Hematopoietic multipotent progenitor cell treated with erythropoietin and hydrocortisone succinate and interleukin-3 and kit ligand, for 15 days (in vitro differentiated cells): ENCODE data around the gene ANKRD65.
"Not testable (repeated sequence)": the region's sequence is repeated elsewhere in the genome, so short reads cannot be mapped to it uniquely, and the experiment has no call there.

Experiments
- DNase-seq: peaks from one replicate; pipeline ENCODE4 v3.0.0-alpha.2; 2015; ENCODE audit warnings: low spot score

Gene ANKRD65

DNA sequence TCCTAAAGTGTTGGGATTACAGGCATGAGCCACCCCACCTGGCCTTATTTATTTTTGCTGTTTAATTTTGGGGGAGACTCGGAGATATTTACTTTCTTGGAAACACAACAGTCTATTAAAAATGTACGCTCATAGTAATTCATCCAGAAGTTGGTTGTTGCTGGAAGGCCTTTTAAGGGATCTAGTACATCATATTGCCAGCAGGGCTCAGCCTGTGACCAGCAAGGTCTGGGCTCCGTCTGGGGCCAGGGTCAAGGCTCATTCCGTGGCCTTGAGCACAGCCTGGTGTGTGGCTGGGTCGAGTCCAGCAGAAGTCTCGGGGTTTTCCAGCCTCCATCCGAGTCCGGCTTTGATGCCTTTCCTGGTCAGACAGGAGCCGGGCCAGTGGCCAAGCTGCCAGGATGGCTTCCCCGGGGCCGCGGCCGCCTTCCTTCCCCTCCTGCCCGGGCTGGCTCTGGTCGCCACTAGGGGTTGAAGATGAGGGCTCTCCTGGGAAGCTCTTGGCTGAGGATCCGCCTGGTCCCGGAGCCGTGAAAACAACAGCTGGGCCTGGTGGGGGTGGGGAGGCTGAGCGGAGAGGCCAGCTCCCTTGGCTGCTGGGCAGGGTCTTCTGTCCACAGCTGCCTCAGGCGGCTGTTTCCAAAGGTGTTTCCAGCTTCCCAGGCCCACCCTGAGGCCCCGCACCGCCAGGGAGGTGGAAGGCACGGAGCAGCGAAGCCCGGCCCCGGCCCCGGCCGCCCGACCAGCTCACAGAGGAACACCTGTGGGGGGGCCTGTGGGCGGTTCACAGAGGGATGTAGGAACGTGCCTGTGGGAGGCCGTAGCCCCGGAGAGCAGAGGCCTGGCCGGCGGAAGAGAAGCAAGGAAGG lies 9.3 kb upstream of the ANKRD65 start:
- no peak for DNase-seq

DNA sequence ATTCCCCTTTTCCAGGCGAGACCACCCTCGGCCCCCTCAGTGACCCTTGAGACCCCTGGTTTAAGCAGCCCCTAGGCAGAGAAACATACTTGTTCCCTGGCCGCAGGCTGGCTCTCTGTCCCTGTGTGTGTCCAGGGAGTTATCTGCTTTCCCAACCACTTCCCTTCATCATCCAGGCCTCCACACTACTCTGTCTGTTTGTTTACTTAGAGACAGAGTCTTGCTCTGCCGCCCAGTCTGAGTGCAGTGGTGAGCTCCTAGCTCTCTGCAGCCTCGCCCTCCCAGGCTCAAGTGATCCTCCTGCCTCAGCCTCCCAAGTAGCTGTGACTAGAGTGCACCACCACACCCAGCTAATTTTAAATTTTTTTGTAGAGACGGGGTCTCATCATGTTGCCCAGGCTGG lies 8.6 kb upstream of the ANKRD65 start:
- no peak for DNase-seq

DNA sequence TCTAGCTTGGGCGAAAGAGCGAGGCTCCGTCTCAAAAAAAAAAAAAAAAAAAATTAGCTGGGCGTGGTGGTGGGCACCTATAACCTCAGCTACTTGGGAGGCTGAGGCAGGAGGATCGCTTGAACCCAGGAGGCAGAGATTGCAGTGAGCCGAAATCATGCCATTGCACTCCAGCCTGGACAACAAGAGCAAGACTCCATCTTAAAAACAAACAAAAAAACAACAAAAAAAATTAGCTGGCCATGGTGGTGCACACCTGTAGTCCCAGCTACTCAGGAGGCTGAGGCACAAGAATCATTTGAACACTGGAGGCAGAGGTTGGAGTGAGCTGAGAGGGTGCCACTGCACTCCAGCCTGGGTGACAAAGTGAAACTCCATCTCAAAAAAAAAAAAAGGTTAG lies 7.9 kb upstream of the ANKRD65 start:
- DNase-seq: not testable (repeated sequence)

DNA sequence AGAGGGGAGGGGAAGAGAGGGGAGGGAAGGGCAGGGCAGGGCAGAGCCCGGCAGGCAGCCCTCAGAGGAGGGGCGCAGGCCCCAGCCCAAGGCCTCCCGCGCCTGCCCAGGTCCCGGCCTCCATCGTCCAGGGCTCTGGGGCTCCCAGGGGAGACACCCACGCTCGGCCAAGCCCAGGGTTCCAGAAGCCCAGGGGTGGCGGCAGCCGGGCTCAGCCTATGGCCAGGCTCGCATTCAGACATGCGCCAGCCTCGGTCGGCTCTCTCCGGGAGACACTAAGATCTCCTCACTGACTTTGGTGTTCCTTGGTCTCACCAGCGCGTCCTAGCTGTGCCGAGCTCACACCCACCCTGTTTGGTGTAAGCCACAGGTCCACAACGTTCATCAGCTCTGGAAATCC lies 7.1 kb upstream of the ANKRD65 start:
- DNase-seq: no peak

DNA sequence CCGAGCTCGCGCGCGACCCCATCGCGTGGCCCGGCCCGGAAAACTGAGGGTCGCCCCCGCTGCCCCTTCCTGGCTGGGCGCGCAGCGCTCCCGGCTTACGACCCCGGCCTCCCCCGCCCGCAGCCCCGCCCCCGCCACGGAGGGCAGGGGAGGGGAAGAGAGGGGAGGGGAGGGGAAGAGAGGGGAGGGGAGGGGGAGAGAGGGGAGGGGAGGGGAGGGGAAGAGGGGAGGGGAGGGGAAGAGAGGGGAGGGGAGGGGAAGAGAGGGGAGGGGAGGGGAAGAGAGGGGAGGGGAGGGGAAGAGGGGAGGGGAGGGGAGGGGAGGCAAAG lies 6.7 kb upstream of the ANKRD65 start:
- DNase-seq: no peak

DNA sequence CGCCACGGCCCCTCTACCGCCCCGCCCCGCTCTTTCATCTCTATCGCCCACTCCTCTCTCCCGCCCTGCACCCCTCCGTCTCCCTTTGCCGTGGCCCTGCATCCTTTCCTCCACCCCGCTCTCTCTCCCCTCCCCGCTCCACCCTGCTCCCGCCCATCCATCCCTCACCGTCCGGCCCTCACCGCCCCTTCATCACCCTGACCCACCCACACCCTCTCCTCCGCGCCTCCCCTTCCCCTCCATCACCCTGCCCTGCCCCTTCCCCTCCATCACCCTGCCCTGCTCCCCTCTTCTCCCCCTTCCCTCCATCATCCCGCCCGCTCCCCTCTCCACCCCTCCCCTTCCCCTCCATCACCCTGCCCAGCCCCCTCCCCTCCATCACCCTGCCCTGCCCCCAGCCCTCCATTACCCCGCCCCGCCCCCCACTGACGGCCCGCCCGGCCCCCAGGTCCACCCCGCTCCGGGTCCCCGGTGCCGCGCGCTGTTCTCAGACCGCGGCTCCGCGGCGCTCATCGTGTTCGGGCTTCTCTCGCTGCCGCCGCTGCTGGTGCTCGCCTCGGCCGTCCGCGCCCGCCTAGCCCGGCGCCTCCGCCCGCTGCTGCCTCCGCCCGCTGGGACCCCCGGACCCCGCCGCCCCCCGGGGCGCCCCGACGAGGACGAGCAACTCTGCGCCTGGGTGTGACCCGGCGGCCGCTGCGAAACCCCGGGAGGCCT lies 6.2 kb upstream of the ANKRD65 start:
- no peak for DNase-seq

DNA sequence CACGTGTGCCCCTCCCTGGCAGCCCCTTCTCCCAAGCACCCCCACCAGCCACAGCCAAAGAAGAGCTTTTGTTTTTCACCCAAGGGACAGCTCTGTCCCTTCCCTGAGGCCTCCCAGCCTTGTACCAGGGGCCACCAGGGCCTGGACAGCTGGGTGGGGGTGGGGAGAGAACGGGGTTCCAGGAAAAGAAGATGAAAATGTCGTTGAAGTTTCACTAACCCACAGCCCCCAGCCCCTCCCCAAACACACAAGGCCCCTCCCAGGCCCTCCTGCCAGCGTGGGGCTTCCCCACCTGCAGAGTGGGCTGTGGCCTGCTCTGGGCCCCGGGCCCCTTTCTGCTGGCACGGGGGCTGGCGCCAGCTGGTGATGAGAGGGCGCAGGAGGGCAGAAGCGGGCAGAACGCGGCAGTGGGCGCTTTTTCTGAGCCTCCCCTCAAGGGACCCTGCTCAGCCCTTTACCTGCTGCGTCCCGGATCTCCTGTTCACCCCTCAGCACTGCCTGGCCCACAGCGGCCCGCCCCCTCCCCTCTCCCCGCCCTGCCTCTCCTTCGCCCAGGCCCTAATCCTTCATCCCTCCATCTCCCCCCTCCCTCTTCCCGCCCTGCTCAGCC lies 5.5 kb upstream of the ANKRD65 start:
- no peak for DNase-seq

DNA sequence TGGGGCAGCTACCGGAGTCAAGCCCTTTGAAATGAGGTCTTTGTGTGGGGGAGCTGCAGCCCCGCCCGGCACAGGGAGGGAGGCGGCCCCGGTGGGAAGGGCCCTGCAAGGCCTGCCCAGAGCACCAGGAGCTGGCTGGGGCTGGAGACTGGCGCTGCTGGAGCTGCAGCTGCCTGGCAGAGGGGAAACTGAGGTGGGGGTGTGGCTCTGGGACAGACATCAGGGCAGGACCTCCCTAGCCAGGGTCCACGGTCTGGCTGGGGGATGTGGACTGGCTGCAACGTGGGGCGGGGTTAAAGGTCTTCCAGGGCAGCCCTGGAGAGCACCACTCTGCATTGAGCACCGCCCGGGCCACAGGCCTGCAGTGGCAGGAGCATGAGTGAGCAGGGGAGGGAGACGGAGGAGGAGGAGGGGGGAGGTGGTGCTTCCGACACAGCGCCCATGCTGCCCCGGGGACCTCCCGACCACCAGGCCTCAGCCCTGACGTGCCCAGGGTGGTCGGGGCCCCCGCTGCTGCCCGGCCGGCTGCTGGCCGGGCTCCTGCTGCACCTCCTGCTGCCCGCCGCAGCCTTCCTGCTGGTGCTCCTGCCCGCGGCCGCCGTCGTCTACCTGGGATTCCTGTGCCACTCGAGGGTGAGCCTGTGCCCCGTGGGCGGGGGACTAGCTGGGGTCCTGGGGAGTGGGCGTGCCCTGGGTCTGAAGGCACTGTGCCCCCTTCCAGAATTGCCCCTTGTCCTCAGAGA lies 4.8 kb upstream of the ANKRD65 start:
- DNase-seq: no peak

DNA sequence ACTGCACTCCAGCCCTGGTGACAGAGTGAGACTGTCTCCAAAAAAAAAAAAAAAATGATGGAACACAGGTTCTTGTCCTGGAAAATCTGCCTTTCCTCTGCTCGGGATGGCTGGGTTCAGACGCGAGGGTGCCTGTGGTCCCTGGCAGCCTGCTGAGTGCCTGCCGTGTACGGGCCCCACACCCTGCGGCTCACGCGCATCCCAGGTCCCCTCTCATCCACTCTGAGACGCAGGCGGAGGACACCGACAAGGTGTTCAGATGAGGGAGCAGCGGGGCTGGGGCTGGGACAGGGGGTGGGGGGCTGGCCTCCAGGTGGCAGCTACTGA lies 4.3 kb upstream of the ANKRD65 start:
- no peak for DNase-seq

DNA sequence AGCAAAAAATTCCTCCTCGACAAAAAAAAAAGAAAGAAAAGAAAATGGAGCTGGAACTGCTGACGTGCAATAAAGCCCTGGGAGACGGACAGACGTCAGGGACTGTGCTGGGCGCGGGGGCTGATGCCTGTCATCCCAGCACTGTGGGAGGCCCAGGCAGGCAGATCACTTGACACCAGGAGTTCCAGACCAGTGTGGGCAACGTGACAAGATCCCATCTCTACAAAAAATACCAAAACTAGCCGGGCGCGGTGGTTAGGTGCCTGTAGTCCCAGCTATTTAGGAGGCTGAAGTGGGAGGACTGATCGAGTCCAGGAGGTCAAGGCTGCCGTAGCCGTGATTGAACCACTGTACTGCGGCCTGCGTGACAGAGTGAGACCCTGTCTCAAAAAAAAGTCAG lies 3.6 kb upstream of the ANKRD65 start:
- no peak for DNase-seq

DNA sequence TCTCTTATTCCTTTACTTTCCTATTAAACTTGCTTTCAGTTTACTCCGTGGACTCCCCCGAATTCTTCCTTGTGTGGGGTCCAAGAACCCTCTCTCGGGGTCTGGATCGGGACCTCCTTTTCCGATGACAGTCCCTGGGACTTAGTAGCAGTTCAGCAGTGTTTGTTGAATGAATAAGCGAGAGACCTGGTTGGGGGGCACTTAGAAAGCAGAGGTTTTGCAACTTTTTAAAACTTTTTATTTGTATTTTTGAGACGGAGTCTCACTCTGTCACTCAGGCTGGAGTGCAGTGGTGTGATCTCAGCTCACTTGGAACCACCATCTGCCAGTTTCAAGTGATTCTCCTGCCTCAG lies 2.1 kb upstream of the ANKRD65 start:
- no peak for DNase-seq

DNA sequence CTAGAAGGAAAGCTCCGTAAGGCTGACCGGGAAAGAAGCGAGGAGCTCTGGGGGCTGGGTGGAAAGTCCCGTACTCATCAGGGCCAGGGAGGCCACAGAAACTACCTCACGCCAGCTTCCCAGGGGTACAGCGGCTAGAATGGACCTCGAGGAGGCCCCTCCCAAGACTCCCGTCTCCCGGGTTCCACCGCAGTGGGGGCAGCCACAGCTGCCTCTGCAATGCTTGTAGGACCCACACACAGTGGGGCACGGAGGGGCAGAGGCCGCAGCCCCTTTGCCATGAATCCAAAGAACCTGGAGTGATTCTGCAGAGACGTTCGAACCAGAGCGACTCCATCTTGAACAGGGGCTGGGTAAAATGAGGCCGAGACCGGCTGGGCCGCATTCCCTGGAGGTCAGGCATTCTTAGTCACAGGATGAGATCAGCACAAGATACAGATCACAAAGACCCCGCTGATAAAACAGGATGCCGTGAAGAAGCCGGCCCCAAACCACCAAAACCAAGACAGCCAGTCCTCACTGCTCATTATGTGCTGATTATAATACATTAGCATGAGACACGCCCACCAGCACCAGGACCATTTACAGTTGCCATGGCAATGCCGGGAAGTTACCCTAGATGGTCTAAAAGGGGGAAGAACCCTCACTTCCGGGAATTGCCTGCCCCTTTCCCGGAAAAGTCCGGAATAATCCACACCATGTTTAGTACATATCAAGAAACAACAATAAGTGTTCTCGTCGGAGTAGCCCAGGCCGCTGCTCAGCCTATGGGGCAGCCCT lies 1.6 kb upstream of the ANKRD65 start:
- DNase-seq: no peak

DNA sequence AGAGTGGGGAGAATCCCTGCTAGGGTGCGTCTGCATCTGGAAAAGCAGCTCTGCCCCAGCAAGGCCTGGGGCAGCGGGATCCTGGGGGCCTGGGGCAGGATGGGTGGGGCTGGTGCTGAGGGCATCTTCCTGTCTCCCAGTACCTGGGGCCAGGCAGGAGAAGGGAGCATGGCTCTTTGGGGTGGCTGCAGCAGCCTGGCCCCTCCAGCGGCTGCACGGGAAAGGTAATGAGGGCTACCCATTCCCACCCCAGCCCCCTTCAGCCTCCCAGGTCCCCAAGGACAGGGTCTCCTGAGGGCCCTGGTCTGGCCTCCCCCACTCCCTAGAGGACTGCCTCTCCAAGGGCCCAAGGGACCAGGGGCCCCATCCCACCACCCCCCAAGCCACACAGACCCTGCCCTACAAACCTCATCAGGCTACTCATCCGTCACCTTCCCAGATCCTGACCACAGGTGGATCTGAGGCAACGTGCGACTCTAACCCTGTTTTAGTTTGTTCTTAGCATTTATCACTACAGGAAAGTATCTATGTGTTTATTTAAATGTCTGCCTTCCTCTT lies 910 bp upstream of the ANKRD65 start:
- no peak for DNase-seq

DNA sequence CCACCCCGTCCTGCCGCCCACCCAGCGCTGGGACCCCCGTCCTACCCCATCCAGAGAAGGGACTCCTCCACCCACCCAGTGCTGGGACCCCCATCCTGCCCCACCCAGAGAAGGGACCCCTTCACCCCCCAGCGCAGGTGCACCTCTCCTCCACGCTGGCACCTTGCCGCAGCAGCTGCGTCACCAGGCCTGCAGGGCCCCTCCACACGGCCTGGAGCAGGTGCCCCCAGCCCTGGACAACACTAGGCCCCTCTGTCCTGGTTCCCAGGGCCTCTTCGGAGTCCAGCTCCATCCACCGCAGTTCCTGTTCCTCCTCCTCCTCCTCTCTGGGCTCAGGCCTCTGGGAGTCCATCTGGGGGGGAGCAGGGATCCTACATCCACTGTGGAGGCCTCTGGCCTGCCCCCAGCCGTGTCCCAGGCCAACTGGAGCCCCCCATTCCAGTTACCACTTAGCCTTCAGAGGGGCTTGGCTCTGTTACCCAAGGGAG lies 378 bp downstream of the ANKRD65 start:
- DNase-seq: no peak

DNA sequence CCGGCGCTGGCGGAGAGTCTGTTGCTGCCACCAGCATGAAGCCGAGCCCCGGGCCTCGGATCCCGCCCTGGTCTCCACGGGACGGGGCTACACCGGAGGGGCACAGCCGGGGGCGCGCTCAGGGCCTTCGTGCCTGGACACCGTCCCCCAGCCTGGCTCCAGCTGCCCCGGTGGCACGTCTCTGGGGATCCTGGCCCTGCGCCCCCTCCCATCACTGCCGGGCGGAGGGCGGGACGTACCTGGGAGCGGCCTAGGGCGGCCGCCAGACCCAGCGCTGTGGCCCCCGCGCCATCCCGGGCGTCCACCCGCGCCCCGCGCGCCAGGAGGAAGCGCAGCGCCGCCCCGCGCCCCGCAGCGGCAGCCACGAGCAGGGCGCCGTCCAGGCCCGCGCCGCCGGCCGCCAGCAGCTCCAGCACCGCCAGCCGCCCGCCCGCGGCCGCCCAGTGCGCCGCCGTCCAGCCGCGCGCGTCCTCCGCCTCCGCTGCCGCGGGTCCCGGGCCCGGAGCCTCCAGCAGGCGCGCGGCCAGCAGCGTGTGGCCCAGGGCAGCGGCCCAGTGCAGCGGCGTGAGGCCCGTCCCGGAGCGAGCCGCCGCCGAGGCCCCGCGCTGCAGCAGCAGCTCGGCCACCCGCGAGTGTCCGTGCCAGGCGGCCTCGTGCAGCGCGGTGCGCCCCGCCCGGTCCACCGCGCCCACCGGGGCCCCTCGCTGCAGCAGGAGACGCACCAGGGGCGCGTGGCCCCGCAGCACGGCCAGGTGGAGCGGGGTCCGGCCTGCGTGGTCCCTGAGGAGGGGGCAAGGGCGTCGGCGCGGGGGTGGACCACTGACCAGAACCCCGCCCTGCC lies 1.0 kb downstream of the ANKRD65 start:
- DNase-seq: no peak

DNA sequence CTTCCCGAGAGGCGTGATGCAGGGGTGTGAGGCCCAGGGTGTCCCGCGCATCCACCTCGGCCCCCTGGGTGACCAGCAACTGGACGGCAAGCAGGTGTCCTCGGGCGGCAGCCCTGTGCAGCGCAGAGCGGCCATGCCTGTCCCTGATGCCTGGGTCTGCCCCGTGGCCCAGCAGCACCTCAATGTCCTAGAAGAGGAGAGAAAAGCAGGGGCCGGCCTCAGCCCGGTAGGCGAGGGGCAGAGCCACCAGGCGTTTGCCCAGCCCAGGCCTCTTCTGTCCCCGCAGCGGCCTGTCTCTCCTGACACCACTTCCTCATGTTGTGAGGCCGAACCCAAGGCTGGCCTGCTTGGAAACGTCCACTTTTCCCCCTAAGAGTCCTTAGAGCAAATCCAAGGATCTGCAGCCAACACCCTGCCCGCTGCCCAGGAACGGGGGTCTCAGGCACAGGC lies 1.7 kb downstream of the ANKRD65 start:
- DNase-seq: no peak

DNA sequence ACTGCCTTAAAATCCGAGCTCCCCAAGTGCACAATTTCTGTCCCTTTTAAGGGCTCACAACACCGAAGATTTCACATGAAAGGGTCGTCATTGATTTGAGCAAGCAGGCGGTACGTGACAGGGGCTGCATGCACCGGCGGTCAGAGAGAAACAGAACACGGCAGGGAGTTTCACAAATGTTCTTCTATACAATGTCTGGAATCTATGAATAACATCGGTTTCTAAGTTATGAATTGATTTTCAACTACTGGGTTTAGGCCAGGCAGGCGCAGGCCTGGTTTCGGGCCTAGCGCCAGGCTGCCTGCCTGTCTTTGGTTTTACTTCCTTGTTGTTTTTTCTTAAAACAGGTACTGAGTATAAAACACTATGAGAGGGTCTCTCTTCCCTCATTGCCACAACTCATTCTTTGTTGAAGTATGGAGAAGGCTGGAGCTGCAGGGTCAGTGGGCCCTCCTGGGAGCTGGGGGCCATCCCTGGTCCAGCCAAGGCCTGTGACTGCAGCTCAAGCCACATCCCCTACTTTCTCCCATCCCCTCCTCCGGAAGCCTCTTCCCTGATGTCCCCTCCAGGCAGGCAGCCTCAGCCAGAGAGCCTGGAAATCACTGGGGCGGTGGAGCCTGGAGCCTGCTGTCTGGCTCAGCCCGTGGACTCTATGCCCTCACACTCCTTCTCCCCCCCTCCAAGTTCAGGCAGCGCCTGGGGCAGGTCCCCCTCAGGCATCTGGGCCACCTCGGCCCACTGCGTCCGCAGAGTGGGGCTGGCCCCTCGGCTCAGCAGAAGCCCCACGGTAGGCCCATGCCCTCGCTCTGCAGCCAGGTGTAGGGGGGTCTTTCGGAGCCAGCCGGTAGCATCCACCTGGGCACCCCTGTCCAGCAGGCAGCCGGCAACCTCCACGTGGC lies 2.4 kb downstream of the ANKRD65 start:
- no peak for DNase-seq

DNA sequence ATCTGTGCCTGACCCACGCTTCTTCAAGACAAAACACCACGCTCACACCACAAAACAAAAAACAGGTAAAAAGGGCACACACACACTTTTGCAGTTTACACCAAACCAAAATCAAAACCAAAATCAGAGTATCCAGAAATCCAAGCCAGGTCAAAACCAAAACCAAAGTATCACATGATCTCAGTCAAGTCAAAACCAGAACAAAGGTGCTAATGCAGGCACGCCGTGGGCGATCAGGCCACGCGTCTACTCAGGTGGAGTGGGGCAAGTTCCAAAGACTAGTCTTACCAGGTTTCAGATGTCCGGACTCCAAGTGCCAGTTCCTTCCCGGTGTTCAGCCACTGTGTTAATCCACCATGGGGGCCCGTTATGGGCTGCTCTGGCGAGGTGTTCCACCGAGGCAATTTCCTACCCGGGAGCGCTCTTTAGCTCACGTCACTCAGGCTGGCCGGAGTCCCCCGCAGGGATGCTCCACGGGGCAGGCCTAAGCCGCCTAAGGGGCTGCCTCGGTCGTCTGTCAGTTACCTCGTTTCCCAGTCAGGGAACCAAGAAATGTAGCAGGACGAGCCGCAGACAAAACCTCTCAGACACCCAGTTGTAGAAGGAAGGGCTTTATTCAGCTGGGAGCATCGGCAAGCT lies 3.1 kb downstream of the ANKRD65 start:
- not testable (repeated sequence) for DNase-seq

DNA sequence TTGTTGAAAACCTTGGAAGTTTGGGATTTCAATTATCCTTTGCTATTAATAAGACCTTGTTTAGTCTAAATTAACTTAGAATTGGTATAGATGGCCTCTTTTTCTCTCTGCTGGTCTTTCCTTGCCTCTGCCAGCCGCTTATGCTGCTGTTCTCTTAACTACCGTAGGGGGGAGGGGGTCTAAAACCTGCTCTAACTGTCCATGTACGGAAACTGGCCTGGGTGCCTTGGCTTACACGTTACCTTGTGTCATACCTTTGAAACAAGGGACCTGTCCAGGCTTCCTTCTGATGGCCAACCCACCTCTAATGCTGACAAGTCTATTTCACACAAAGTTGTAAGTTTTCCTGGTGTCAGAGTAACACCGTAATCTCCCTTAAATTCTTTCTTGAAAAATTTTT lies 3.7 kb downstream of the ANKRD65 start:
- DNase-seq: not testable (repeated sequence)
